Stimulated activated CD4-positive, alpha-beta T cell treated with anti-CD3 and anti-CD28 coated beads, Interleukin-15, amount 100 ng/mL, for 1 hour (primary cell): ENCODE measurements around the gene C17orf67.

Source experiments
- DNase-seq, 2 donors: peaks; one replicate each; pipeline ENCODE4 v3.0.0-alpha.2; 2020; ENCODE audit warnings: low read depth in 1 of 2, low spot score in 1 of 2

The C17orf67 gene, protein sequence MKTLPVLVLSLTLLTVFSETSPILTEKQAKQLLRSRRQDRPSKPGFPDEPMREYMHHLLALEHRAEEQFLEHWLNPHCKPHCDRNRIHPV

DNA sequence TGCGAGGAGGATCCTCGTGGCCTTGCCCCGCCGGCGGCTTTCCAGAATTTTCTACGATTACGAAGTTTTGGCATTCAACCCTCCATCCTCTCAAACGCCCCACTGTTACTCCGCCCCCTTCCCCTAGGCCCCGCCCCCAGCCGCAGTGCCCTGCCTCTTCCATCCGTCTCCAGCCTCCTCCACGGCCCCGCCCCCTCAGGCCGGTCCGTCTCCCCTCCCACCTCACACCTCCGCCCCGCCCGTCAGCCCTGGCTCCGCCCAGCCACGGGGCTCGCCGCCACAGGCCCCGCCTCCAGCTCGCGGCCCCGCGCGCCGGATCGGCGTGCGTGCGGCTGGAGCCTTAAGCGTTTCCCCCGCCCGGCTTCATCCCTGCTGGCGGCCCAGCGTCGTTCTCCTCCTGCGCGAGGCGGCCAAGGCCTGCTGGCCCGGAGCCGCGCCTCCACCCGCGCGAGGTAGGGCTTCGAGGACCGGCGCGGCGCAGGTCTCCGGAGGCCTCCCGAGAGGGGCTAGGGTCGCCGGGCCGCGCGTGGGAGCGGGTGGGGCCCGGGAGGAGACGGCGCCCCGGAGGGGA lies at the start of gene C17orf67, which contains the start of gene DGKE:
C17orf67 (minus strand) TSS at position 112 of the 571 bp plus-strand sequence. CDS start 18,110 bp downstream, outside the sequence.
DGKE (plus strand) TSS at position 343 of the 571 bp plus-strand sequence. CDS start 645 bp downstream, outside the sequence.
- peak; percentile 99 for DNase-seq

DNA sequence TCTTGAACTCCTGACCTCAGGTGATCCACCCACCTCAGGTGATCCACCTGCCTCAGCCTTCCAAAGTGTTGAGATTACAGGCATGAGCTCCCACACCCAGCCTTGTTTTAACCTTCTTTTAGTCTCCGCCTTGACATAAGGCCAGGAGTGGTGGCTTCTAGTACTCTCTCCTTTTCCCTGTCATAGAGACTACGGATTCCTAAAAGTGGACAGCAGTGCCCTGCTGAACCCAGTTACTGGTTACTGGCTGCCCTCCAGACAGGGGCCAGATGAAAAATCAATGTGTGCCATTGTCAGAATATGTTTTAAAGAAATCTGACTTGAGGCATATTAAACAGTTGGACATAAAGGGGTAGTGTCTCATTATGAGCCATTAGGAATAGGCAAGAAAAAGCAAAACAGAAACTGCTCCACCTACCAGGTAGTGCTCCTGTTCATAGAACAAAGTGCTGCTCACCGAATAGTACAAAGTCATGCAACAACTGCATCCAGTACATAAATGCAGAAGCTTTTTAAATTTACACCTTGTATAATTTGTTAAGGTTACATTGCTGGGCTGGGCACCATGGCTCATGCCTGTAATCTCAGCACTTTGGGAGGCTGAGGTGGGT lies 48.1 kb upstream of the C17orf67 start:
- DNase-seq = no peak

DNA sequence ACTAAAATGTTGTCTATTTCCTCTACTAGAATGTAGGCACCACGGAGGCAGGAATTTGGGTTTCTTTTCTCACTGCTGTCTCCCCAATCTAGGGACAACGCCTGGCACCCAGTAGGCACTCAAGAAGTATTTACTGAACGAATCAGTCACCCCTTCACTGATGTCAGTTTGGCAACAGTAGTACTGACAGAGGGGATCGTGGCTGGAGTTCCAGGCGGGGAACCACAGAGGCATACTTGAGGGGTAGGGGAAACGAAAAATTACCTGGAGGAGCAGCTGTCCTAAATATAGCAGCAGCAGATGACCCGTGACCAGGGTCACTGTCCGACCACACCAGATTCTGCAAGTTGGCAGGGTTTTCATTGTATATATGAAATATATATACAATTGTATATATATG lies 46.9 kb upstream of the C17orf67 start:
- no peak for DNase-seq

DNA sequence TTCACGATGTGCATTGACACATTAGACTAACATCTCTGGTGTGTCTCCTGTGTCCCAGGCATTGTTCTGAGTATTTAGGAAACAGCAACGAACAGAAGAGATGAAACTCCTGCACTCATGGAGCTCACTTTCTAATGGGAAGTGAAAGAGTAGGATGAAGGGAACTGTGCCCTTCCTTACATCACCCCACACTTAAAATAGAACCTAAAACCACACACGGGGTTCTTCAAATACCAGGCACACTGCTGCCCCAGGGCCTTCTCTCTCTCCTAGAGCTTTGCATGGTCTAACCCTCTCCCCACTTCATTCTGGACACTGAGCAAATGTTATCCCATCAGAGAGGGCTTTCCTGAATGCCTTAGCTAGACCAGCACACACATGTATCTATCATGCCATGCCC lies 46.4 kb upstream of the C17orf67 start:
- DNase-seq = no peak

DNA sequence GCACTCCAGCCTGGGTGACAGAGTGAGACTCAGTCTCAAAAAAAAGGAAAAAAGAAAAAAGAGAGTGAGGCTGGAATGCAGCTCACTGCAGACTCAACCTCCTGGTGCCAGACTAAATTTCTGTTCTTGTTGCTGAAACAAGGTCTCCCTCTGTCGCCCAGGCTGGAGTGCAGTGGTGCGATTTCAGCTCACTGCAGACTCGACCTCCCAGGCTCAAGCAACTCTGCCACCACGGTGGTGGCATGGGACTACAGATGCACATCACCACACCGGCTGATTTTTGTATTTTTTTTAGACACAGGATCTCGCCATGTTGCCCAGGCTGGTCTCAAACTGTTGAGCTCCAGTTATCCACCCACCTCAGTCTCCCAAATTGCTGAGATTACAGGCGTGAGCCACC lies 45.6 kb upstream of the C17orf67 start:
- DNase-seq = no peak

DNA sequence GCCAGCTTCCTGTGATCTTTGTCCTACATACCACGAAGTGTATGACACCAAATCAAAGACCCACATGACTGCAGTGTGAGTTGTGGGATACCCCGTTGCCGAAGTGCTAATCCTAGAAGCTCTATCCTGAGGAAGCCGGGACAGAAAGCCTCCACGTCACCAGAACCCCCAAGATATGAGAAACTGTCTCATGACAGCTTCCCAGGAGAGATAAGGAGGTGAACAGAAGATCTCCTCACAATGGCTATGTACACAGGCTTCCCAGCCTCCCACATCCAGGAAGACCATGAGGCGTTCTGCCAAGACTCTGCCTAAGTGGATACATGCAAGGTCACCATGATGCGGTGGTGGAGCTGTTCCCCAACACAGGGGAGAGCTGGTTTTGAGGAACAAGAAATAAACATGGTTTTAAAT lies 43.1 kb upstream of the C17orf67 start:
- no peak for DNase-seq

DNA sequence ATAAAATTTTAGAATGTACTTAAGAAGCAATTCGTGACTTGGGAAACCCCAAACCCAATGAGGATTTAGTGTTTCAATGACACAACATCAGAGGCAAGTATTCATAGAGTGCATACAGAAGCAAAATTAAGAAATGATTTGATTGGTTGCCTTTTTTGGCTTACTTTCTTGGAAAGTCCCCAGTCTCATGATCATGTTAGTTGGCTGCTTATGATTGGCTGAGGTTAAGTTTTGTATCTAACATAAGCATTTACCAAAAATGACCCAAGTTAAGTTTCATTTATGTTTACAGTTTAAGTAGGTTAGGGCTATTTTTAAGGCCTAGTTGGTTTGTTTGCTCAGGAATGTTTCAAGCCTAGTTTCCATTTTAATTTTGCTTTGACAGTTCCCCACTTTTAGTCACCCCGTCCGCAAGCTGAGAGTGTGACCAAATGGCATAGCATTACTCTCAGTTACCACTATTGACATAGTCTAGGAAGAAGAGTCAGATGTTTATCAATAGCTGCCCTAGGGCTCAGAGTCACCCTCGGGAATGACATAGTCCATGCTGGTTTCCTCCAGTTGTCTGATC lies 36.4 kb upstream of the C17orf67 start:
- no peak for DNase-seq

DNA sequence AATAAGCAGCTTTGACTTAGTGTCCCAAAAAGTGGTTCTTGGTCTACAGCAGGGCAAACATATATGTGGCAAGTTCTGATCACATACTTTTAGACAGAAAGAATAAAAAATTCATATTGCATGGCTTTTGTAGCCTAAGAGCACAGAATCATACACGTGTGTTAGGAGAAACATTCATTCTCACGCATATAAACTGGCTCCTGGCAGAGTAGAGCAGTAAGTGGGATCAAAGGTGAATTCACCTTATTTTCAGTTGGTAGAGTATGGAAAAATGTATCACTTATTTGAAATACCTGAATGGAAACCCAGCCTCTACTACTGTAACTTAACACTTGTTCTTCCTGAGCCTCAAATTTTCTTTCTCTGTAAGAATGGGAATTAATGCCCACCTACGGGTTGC lies 35.0 kb upstream of the C17orf67 start:
- no peak for DNase-seq

DNA sequence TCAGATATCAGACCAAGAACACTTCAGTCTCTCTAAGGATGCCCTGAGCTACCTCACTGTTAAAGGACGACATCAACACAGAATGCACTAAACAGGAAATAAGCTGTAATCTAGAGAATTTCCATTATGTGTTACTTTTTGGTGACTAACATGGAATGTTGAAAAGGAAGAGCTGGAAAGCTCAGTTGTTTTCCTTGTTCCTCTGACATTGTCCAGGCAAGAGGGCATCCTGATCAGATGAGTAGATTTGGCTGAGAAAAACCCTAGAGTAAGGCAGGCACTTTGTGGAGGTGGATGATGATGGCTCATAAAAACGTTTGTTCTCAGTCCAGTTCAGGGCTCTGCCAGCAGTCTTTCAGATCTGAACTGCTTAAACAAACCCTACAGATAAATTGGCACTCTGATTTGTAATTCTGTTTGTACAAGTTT lies 34.2 kb upstream of the C17orf67 start:
- DNase-seq = no peak

DNA sequence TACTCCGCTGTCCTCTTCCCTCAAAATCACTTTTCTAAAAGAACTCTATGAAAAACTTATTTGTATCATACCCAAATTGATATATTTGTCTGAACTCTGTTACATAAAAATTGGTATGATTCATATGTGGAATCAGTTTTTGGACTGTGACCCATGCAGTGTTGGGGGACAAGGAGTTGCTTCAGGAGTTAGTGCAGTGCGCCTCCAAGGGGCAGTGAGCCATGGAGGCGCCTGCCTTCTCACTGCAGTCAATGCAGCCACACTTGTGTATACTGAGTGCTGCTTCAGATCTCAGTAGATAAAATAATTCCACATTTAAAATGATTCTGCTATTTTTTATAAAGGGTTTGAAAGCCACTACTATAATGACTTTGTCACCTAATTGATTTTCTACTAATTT lies 32.8 kb upstream of the C17orf67 start:
- no peak for DNase-seq

DNA sequence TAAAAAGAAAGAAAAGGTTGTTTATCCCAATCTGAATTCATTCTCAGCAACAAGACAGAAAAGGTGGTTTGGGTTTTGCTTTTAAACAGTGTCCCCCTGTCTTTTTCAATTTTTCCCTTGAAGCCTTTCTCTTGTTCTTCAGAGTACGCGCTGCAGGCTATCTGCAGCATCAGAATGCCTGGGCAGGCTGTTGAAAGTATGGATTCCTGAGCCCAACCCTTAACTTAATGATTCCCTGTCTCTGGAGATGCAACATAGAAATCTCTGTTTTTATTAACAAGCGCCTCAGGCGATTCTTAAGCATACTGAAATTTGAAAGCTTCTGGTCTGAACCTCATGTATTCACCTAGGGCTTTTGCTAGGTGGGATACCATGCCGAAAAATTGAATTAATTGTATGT lies 32.4 kb upstream of the C17orf67 start:
- no peak for DNase-seq

DNA sequence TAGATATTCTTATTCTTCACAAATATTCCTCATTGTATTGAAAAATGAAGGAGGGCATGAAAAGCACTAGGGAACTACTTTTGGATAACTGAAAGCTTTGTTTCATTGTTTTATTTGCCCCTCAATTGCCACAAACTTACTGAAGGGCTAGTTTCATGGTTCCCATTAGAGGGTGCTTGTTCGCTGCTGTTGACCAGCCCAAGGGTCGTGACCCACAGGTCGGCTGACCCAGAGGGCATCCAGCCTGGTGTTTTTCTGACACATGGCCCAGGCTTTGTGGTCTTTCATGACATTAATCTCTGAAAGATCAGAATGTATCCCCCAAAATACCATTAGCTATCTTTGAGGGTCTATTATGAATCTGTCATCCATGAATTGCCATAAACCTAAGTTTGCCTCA lies 30.3 kb upstream of the C17orf67 start:
- no peak for DNase-seq

DNA sequence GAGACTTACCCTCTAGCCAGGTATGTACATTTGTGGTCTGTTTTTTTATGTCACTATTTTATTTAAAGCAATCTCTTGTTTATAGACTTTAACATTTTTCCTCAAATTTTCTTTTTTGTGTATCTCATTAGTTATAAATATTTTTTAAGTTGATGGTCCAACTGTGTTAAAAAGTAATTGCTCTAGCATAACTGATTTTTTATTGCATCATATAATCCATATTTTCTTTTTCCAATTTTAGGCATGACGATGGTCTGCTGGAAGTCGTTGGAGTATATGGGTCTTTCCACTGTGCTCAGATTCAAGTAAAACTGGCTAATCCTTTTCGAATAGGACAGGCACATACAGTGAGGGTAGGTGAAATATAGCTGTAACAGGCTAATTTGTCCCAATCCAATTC lies 28.2 kb upstream of the C17orf67 start:
- DNase-seq = no peak

DNA sequence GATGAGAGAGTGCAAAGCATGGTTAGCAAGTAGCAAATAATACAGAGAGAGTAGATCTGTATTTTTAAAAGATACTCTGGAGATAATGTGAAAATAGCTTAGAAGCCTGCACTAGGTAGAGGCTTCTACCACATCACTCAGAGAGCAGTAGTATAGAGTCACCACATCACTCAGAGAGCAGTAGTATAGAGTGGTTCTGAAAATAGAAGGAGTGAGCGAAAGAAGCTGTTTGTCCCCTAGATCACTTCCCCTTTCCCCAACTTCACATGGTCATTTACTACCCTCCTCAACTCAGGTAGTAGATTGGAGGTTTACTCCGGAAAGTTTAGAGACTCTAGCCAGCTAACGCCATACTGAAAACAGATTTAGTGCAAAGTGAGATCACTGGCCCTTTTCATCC lies 17.3 kb upstream of the C17orf67 start:
- no peak for DNase-seq

DNA sequence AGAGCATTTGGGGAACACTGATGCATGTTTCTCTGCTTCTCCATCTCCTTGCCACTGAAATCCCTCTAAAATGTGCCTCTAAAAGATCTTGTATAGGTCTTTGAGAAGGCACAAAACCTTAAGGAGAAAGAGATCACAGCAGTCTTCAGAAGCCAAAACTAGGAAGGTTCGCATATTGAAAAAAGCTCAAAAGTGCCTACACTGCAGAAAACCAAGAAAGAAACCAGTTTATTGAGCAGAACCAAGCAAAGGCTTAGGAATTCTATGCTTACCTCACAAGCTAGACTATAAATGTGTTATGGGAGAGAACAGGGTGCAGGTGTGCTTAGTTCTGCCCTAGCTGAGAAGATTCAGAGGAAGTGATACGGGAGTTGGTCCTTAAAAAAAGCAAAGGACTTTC lies 16.9 kb upstream of the C17orf67 start:
- DNase-seq = no peak

DNA sequence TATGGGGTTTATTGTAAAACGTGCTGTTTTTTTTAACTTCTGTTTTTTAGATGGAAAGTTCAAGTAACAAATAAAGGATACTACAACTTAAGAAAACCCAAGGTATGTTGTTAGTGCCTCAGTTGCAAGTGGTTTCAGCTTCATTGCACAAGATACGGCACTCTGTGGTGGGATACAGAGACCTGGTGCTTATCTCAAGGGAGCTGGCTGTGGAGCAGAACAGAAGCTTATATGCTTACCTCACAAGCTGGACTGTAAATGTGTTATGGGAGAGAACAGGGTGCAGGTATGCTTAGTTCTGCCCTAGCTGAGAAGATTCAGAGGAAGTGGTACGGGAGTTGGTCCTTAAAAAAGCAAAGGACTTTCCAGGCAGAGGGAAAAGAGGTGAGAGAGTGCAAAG lies 15.4 kb upstream of the C17orf67 start:
- DNase-seq = no peak

DNA sequence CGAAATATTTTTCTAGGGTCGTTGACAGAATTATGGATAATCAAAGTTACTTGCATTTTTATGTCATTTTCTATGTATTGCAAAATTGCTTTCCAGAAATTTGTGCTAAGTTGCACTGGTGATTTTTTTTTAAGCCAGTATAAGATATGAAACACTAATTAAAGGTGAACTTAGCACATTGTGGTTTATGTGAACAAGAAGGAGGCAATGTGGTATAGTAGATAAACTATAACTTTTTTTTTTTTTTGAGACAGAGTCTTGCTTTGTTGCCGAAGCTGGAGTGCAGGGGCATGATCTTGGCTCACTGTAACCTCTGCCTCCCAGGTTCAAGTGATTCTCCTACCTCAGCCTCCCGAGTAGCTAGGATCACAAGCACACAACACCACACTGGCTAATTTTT lies 13.4 kb upstream of the C17orf67 start:
- DNase-seq = no peak

DNA sequence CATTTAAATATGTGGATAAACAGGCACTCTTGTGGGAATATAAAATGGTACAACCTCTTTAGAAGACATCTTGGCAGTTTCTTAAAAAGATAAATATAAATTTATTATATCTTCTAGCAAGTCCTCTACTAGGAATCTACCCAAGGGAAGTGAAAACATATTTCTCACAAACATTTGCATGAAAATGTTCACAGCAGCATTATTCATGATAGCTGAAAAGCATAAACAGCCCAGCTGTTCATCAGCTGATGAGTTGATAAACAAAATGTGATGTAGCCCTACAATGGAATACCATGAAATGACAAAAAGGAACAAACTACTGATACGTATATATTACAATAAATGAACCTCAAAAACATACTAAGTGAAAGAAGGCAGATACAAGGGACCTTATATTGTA lies 12.2 kb upstream of the C17orf67 start:
- no peak for DNase-seq

DNA sequence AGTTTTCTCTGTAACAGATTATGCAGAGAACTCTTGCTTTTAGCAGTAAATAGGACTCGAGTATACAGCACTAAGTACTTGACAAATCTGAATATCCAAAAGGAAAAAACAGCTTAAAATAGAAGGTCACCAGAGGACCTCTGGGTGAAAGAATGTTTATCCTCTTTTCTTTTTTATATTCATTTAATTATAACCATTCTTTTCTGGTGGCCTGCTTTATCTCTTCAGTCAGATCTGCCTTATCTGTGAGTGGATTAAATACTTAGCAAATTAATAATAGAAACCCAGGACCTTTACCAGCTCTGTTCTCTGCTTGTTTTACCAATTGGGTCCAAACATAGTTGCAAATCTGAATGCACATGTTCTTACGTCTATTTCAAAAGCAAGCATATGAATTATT lies 8.9 kb upstream of the C17orf67 start:
- DNase-seq = no peak

DNA sequence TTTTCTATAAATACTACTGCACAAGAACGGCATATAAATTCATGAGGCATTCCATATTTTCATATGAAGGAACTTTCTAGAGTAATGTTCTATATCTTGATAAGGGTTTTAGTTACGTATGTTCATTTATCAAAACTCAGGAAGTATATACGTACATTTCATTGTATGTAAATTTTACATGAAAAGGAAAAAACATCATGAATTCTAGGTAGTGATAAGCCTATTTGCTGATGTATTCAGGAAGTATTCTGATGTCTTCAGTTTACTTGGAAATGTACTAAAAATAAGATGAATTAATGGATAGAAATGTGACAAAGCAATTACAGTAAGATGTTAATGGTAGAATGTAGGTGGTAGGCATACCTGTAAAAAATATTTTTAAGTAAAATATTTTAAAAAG lies 5.0 kb upstream of the C17orf67 start:
- DNase-seq = no peak

DNA sequence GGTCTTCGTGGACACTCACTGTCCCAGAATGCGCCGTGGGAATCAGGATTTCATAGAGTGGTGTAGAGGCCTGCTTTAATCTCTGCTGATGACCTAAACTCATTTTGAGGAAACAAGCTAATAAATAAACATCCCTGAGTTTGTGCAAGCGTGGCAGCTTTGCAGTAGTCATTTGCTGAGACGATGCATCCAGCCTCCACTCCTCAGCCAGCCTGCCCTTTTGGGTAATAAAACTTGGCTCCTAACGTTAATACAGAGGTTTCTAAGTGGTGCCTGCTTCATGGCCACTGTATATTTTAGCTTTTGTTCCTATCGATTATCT lies 1.5 kb upstream of the C17orf67 start:
- DNase-seq = no peak

DNA sequence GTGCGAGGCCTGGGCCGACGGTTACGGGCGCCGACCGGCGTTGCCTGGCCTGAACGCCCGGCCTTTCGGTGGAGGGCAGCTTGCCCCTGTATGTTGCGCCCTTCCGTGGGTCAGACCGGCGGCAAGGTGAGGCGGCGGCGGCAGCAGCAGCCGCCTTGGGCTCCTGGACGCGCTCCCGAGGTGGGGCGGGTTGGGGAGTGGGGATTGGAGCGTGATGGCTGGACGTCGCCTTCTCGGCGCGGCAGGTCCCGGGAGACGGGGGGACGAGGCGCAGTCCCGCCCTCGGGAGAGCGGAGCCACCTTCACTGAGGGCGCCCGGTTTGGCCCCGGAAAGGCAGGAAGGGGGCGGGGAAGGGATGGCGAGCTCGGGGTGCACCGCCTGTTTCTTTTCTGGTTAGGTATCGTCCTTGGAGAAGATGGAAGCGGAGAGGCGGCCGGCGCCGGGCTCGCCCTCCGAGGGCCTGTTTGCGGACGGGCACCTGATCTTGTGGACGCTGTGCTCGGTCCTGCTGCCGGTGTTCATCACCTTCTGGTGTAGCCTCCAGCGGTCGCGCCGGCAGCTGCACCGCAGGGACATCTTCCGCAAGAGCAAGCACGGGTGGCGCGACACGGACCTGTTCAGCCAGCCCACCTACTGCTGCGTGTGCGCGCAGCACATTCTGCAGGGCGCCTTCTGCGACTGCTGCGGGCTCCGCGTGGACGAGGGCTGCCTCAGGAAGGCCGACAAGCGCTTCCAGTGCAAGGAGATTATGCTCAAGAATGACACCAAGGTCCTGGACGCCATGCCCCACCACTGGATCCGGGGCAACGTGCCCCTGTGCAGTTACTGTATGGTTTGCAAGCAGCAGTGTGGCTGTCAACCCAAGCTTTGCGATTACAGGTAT lies 902 bp upstream of the C17orf67 start:
- DNase-seq = peak; percentile 39 to 44
